SK-N-SH (cell line): ENCODE measurements around the gene CD96. TPM values are rescaled to one million over a fixed set of nuclear protein-coding genes. Genes with fewer than 3 reads are reported as not detected.

ENCODE experiments used
- CTCF ChIA-PET: fragments of 300-600, 350-600 bp; formaldehyde crosslinking; extraction: SDS; loops from one replicate; lab custom pipeline; 2021; lab: Yijun Ruan, JAX
- POLR2A ChIA-PET: fragments of 350-600 bp; sonication (Branson Sonifier 250); formaldehyde crosslinking; extraction: SDS; loops from one replicate; lab custom pipeline; 2020; ENCODE audit warnings: antibody characterized with exemption, inconsistent platforms; lab: Yijun Ruan, JAX
- DNase-seq: peaks from one replicate; pipeline ENCODE4 v3.0.0; 2012
- H2AFZ ChIP-seq: fragments of 200-600 bp; sonication (generic); 2 replicates; pipeline ENCODE4 v1.8.1; 2016; ENCODE audit warnings: antibody characterized with exemption, mild to moderate bottlenecking, low read depth
- H3F3A ChIP-seq: fragments of 200-600 bp; sonication (generic); replicated peaks from 2 replicates; pipeline ENCODE3; 2016; ENCODE audit warnings: antibody characterized with exemption, mild to moderate bottlenecking; ENCODE audit not compliant: insufficient read depth
- H3K27ac ChIP-seq, 2 experiments: fragments of 200-500 bp in 1 of 2; fragments of 200-600 bp in 1 of 2; sonication (Bioruptor generic) in 1 of 2; sonication (generic), shearing (Covaris generic) in 1 of 2; 2 replicates each; pipeline versions ENCODE4 v1.5.1 to v1.6.1; 2014 to 2016; ENCODE audit warnings: low read depth in 2 of 2, inconsistent platforms in 1 of 2, low read length in 1 of 2, mild to moderate bottlenecking in 1 of 2, mixed read lengths in 1 of 2
- H3K27me3 ChIP-seq: fragments of 200-600 bp; sonication (generic), shearing (Covaris generic); 2 replicates; pipeline ENCODE4 v1.6.1; 2016; ENCODE audit warnings: mixed run types; ENCODE audit not compliant: insufficient read depth
- H3K36me3 ChIP-seq, 2 experiments: fragments of 200-500 bp in 1 of 2; fragments of 200-600 bp in 1 of 2; sonication (Bioruptor generic) in 1 of 2; sonication (generic) in 1 of 2; replicated peaks in 1 of 2; 2 replicates each; pipeline versions ENCODE3 to v1.5.1; 2014 to 2016; ENCODE audit warnings: low read length in 1 of 2, mild to moderate bottlenecking in 1 of 2; ENCODE audit not compliant: insufficient read depth in 2 of 2, control insufficient read depth in 1 of 2
- H3K4me1 ChIP-seq, 2 experiments: fragments of 200-500 bp in 1 of 2; fragments of 200-600 bp in 1 of 2; sonication (Bioruptor generic) in 1 of 2; sonication (generic), shearing (Covaris generic) in 1 of 2; 2 replicates each; pipeline versions ENCODE4 v1.5.1 to v1.6.1; 2014 to 2016; ENCODE audit warnings: low read depth in 1 of 2, low read length in 1 of 2, mixed run types in 1 of 2; ENCODE audit not compliant: insufficient read depth in 2 of 2, control insufficient read depth in 1 of 2
- H3K4me2 ChIP-seq: fragments of 200-600 bp; sonication (generic), shearing (Covaris generic); 2 replicates; pipeline ENCODE4 v1.6.1; 2017; ENCODE audit warnings: mixed run types
- H3K4me3 ChIP-seq, 2 experiments: fragments of 200-500 bp in 1 of 2; fragments of 200-600 bp in 1 of 2; sonication (Bioruptor generic) in 1 of 2; sonication (generic), shearing (Covaris generic) in 1 of 2; 2 replicates each; pipeline versions ENCODE4 v1.5.1 to v1.8.1; 2014 to 2016; ENCODE audit warnings: low read depth in 2 of 2, inconsistent platforms in 1 of 2, low read length in 1 of 2, mild to moderate bottlenecking in 1 of 2, mixed read lengths in 1 of 2, moderate library complexity in 1 of 2
- H3K79me2 ChIP-seq: fragments of 200-600 bp; sonication (generic); 2 replicates; pipeline ENCODE4 v1.8.1; 2017; ENCODE audit warnings: mild to moderate bottlenecking; ENCODE audit not compliant: insufficient read depth
- H3K9ac ChIP-seq: fragments of 200-600 bp; sonication (generic); 2 replicates; pipeline ENCODE4 v1.6.1; 2017; ENCODE audit warnings: mixed run types
- H3K9me2 ChIP-seq: fragments of 200-600 bp; sonication (generic); 2 replicates; pipeline ENCODE4 v1.6.1; 2017; ENCODE audit warnings: mixed run types
- H3K9me3 ChIP-seq: fragments of 200-600 bp; sonication (generic); 2 replicates; pipeline ENCODE4 v1.6.1; 2017; ENCODE audit warnings: mixed run types, mild to moderate bottlenecking, moderate library complexity
- H4K20me1 ChIP-seq: fragments of 200-600 bp; sonication (generic); 2 replicates; pipeline ENCODE4 v1.6.1; 2017; ENCODE audit warnings: mild to moderate bottlenecking, mixed run types; ENCODE audit not compliant: insufficient read depth
- CHD2 ChIP-seq: fragments of 150-350 bp; IDR thresholded peaks from 2 replicates; pipeline ENCODE4 v1.6.1; 2018; ENCODE audit warnings: low read length; ENCODE audit not compliant: partially characterized antibody
- EP300 ChIP-seq, 2 experiments: IDR thresholded peaks; 2 replicates each; pipeline versions ENCODE4 v1.4.0 to v1.6.1; 2012; ENCODE audit warnings: borderline replicate concordance in 1 of 2, low read depth in 1 of 2, low read length in 1 of 2
- EZH2phosphoT487 ChIP-seq: fragments of 200-600 bp; sonication (generic); IDR thresholded peaks from 2 replicates; pipeline ENCODE4 v1.6.1; 2017; ENCODE audit warnings: low read depth, mixed run types, mild to moderate bottlenecking, antibody characterized with exemption, moderate library complexity, borderline replicate concordance
- FOSL2 ChIP-seq: IDR thresholded peaks from 2 replicates; pipeline ENCODE4 v1.4.0; 2012; ENCODE audit warnings: low read depth, mild to moderate bottlenecking, moderate library complexity, borderline replicate concordance
- FOXJ3 ChIP-seq: sonication (generic); formaldehyde crosslinking; IDR thresholded peaks from 2 replicates; pipeline ENCODE4 v1.5.1; 2020; ENCODE audit warnings: mild to moderate bottlenecking, missing genetic modification reagents
- GABPA ChIP-seq: IDR thresholded peaks from 2 replicates; pipeline ENCODE4 v1.4.0; 2012; ENCODE audit warnings: low read depth, mild to moderate bottlenecking
- GATA2 ChIP-seq: sonication (generic); formaldehyde crosslinking; IDR thresholded peaks from 2 replicates; pipeline ENCODE4 v1.5.0; 2020; ENCODE audit warnings: mild to moderate bottlenecking, missing genetic modification reagents
- MXI1 ChIP-seq: IDR thresholded peaks from 2 replicates; pipeline ENCODE4 v1.6.1; 2012; ENCODE audit warnings: mild to moderate bottlenecking, low read depth, low read length, improper control_type of control experiment
- NRF1 ChIP-seq: IDR thresholded peaks from 2 replicates; pipeline ENCODE4 v1.6.1; 2012; ENCODE audit warnings: low read depth, mild to moderate bottlenecking, low read length
- RFX5 ChIP-seq: IDR thresholded peaks from 2 replicates; pipeline ENCODE4 v1.6.1; 2012; ENCODE audit warnings: mild to moderate bottlenecking, improper control_type of control experiment, low read length
- RXRA ChIP-seq: IDR thresholded peaks from 2 replicates; pipeline ENCODE4 v1.4.0; 2012; ENCODE audit warnings: low read depth, mild to moderate bottlenecking, borderline replicate concordance
- TAF1 ChIP-seq: IDR thresholded peaks from 2 replicates; pipeline ENCODE4 v1.6.1; 2012; ENCODE audit warnings: low read depth, mild to moderate bottlenecking, low read length, moderate library complexity, borderline replicate concordance
- TCF12 ChIP-seq: IDR thresholded peaks from 2 replicates; pipeline ENCODE4 v1.4.0; 2012
- YY1 ChIP-seq: IDR thresholded peaks from 2 replicates; pipeline ENCODE4 v1.4.0; 2012; ENCODE audit warnings: low read depth, mild to moderate bottlenecking
- WGBS: methylation state at CpG from one replicate; pipeline ENCODE4 v1.1.6; 2017; ENCODE audit warnings: low lambda C conversion rate; 5-methylcytosine and 5-hydroxymethylcytosine counted together
- polyA plus RNA-seq, 3 experiments: library from polyadenylated mRNA; depleted of rRNA; stranded (reverse); fragments of >200 nt; gene quantifications; 2 replicates each; pipeline ENCODE4 v1.2.3, GENCODE V29; 2012
- TF ChIP-seq, protein P1 (sequence below): fragments of 150-350 bp; IDR thresholded peaks from 2 replicates; pipeline ENCODE4 v1.6.1; 2016; ENCODE audit warnings: mild to moderate bottlenecking, low read depth, low read length
- TF ChIP-seq, protein P2 (sequence below): fragments of 200-600 bp; sonication (generic); IDR thresholded peaks from 2 replicates; pipeline ENCODE4 v1.6.1; 2017; ENCODE audit warnings: antibody characterized with exemption, mild to moderate bottlenecking, moderate library complexity
- TF ChIP-seq, protein P3 (sequence below): IDR thresholded peaks from 2 replicates; pipeline ENCODE4 v1.6.1; 2012; ENCODE audit warnings: mild to moderate bottlenecking, low read depth, low read length, moderate library complexity
- TF ChIP-seq, protein P4 (sequence below): IDR thresholded peaks from 2 replicates; pipeline ENCODE4; 2012
- TF ChIP-seq, protein P5 (sequence below): fragments of 150-350 bp; IDR thresholded peaks from 2 replicates; pipeline ENCODE4 v1.6.1; 2017; ENCODE audit warnings: antibody characterized with exemption, low read length, low read depth, borderline replicate concordance

CD96 gene
- polyA plus RNA-seq, 1 of the 3 experiments (the other 2 are of a cell fraction), result 0.02 TPM

DNA sequence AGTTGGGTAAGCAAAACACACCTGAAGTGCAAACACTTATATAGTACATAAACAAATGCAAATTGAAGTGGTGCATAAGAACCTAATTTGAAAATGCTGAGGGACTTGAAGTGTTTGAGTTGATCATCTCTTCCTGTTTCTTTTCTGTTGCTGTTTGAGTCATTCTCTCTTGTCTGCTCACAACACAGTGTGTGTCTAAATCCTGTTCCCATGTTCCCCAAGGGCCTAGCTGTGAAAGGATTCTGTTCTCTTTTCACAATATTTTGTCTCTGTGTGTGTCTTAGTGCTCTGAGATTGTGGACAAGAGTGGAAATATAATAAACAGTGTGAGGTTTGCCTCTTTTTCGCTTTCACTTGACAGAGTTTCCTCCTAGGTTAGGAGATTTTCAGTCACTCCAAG, 6.1 kb downstream of the CD96 start:
- no peak for DNase-seq
- CTCF ChIA-PET, result no interaction called here
- Histone ChIP-seq H3K27ac (no peak overlapping the region), H3K27me3 (no peaks in the 10 kb centered on the region), H3K9me3 (no peaks in the 10 kb centered on the region), H3K9ac (no peak overlapping the region), H3F3A (no peaks in the 10 kb centered on the region), H2AFZ (no peak overlapping the region; the same call in 1 of the 2 replicates), H3K36me3 (no peaks in the 10 kb centered on the region), H3K4me1 (no peaks in the 10 kb centered on the region), H3K4me3 (no peak overlapping the region), H3K9me2 (no peaks in the 10 kb centered on the region)
- WGBS, result 75% methylated on average over 1 of the region's 1 CpG
- TF ChIP-seq FOXJ3 (CRISPR knock-in tag) (no peak), YY1 (no peak), GABPA (no peak), EZH2phosphoT487 (no peak), RXRA (no peak), NRF1 (no peak), TCF12 (no peak), FOSL2 (no peak), MXI1 (no peak), RFX5 (no peak), TAF1 (no peak), GATA2 (CRISPR knock-in tag) (no peak), CHD2 (no peak), EP300 (IDR thresholded peaks at IDR 0.05; ENCODE audit: borderline replicate concordance in 1 of 2, low read depth in 1 of 2, low read length in 1 of 2) (no peak)
- TF ChIP-seq, protein P1, sequence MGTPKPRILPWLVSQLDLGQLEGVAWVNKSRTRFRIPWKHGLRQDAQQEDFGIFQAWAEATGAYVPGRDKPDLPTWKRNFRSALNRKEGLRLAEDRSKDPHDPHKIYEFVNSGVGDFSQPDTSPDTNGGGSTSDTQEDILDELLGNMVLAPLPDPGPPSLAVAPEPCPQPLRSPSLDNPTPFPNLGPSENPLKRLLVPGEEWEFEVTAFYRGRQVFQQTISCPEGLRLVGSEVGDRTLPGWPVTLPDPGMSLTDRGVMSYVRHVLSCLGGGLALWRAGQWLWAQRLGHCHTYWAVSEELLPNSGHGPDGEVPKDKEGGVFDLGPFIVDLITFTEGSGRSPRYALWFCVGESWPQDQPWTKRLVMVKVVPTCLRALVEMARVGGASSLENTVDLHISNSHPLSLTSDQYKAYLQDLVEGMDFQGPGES, result no peak
- TF ChIP-seq, protein P2, sequence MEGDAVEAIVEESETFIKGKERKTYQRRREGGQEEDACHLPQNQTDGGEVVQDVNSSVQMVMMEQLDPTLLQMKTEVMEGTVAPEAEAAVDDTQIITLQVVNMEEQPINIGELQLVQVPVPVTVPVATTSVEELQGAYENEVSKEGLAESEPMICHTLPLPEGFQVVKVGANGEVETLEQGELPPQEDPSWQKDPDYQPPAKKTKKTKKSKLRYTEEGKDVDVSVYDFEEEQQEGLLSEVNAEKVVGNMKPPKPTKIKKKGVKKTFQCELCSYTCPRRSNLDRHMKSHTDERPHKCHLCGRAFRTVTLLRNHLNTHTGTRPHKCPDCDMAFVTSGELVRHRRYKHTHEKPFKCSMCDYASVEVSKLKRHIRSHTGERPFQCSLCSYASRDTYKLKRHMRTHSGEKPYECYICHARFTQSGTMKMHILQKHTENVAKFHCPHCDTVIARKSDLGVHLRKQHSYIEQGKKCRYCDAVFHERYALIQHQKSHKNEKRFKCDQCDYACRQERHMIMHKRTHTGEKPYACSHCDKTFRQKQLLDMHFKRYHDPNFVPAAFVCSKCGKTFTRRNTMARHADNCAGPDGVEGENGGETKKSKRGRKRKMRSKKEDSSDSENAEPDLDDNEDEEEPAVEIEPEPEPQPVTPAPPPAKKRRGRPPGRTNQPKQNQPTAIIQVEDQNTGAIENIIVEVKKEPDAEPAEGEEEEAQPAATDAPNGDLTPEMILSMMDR, result no peak
- TF ChIP-seq, protein P3, sequence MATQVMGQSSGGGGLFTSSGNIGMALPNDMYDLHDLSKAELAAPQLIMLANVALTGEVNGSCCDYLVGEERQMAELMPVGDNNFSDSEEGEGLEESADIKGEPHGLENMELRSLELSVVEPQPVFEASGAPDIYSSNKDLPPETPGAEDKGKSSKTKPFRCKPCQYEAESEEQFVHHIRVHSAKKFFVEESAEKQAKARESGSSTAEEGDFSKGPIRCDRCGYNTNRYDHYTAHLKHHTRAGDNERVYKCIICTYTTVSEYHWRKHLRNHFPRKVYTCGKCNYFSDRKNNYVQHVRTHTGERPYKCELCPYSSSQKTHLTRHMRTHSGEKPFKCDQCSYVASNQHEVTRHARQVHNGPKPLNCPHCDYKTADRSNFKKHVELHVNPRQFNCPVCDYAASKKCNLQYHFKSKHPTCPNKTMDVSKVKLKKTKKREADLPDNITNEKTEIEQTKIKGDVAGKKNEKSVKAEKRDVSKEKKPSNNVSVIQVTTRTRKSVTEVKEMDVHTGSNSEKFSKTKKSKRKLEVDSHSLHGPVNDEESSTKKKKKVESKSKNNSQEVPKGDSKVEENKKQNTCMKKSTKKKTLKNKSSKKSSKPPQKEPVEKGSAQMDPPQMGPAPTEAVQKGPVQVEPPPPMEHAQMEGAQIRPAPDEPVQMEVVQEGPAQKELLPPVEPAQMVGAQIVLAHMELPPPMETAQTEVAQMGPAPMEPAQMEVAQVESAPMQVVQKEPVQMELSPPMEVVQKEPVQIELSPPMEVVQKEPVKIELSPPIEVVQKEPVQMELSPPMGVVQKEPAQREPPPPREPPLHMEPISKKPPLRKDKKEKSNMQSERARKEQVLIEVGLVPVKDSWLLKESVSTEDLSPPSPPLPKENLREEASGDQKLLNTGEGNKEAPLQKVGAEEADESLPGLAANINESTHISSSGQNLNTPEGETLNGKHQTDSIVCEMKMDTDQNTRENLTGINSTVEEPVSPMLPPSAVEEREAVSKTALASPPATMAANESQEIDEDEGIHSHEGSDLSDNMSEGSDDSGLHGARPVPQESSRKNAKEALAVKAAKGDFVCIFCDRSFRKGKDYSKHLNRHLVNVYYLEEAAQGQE, result no peak
- TF ChIP-seq, protein P4, sequence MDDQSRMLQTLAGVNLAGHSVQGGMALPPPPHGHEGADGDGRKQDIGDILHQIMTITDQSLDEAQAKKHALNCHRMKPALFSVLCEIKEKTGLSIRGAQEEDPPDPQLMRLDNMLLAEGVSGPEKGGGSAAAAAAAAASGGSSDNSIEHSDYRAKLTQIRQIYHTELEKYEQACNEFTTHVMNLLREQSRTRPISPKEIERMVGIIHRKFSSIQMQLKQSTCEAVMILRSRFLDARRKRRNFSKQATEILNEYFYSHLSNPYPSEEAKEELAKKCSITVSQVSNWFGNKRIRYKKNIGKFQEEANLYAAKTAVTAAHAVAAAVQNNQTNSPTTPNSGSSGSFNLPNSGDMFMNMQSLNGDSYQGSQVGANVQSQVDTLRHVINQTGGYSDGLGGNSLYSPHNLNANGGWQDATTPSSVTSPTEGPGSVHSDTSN, result no peak
- TF ChIP-seq, protein P5, sequence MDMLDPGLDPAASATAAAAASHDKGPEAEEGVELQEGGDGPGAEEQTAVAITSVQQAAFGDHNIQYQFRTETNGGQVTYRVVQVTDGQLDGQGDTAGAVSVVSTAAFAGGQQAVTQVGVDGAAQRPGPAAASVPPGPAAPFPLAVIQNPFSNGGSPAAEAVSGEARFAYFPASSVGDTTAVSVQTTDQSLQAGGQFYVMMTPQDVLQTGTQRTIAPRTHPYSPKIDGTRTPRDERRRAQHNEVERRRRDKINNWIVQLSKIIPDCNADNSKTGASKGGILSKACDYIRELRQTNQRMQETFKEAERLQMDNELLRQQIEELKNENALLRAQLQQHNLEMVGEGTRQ, result no peak
- TF ChIP-seq, all 33 proteins: peak for 0
- H3K79me2 ChIP-seq, result no peaks in the 10 kb centered on the region
- H3K4me2 ChIP-seq, result no peak overlapping the region
- POLR2A ChIA-PET, result no interaction called here
- no peaks in the 10 kb centered on the region for H4K20me1 ChIP-seq
